Endothelial cell of umbilical vein (primary cell): Measurements from ENCODE around the gene ZBTB7C. TPM values are rescaled to one million over a fixed set of nuclear protein-coding genes. Genes with fewer than 3 reads are reported as not detected.

Experiments
- BruUV-seq: library from RNA; stranded (reverse); fragments of 400-500 nt; replicated peaks from 2 replicates; lab custom pipeline; 2021; lab: Mats Ljungman, UMichigan
- CTCF ChIA-PET: fragments of 300-600, 350-600 bp; sonication (Branson Sonifier 250); formaldehyde crosslinking; loops from one replicate; lab custom pipeline; 2021; ENCODE audit warnings: antibody characterized with exemption, inconsistent platforms; lab: Charles Lee
- POLR2A ChIA-PET: fragments of 300-600, 350-600 bp; sonication (Branson Sonifier 250); formaldehyde crosslinking; loops from one replicate; lab custom pipeline; 2021; ENCODE audit warnings: antibody characterized with exemption, inconsistent platforms; lab: Charles Lee
- DNase-seq: peaks from one replicate; pipeline ENCODE4 v3.0.0-alpha.2; 2011; ENCODE audit warnings: low read depth, low spot score
- FAIRE-seq: peaks from 2 replicates; lab custom pipeline; 2011; peaks lifted over from hg19 to GRCh38; lab: Jason Lieb, UNC
- H2AFZ ChIP-seq: 2 replicates; pipeline ENCODE4 v1.6.0; 2012; ENCODE audit warnings: low read depth, low read length, control low read depth, inconsistent platforms
- H3K27ac ChIP-seq: 2 replicates; pipeline ENCODE4 v1.5.1; 2011; ENCODE audit warnings: low read depth, mild to moderate bottlenecking, control low read depth, low read length, moderate library complexity; ENCODE audit not compliant: insufficient read depth
- H3K27me3 ChIP-seq, 2 experiments: 2 replicates each; pipeline versions ENCODE4 v1.6.0 to v1.6.1; 2011; ENCODE audit warnings: low read length in 2 of 2, mixed read lengths in 1 of 2; ENCODE audit not compliant: control insufficient read depth in 2 of 2, insufficient read depth in 2 of 2
- H3K36me3 ChIP-seq, 2 experiments: 2 replicates in 1 of 2; 3 replicates in 1 of 2; pipeline ENCODE4 v1.5.1; 2011; ENCODE audit warnings: low read length in 2 of 2, mild to moderate bottlenecking in 1 of 2, moderate library complexity in 1 of 2; ENCODE audit not compliant: control insufficient read depth in 2 of 2, insufficient read depth in 2 of 2; ENCODE audit errors: extremely low read depth in 1 of 2
- H3K4me1 ChIP-seq: 3 replicates; pipeline ENCODE4 v1.5.1; 2011; ENCODE audit warnings: mild to moderate bottlenecking, low read length; ENCODE audit not compliant: control insufficient read depth, insufficient read depth; ENCODE audit errors: extremely low read depth
- H3K4me2 ChIP-seq: 2 replicates; pipeline ENCODE4 v1.6.1; 2011; ENCODE audit warnings: low read length, control low read depth, mixed read lengths; ENCODE audit not compliant: insufficient read depth
- H3K4me3 ChIP-seq, 3 experiments: fragments of 200-600 bp in 1 of 3; sonication (generic), shearing (Covaris generic) in 1 of 3; replicated peaks in 1 of 3; 2 replicates each; pipeline ENCODE4 v1.5.1; 2011 to 2016; ENCODE audit warnings: control low read depth in 3 of 3, low read length in 3 of 3, mild to moderate bottlenecking in 2 of 3, inconsistent platforms in 1 of 3, low read depth in 1 of 3, moderate library complexity in 1 of 3; ENCODE audit not compliant: insufficient read depth in 1 of 3
- H3K79me2 ChIP-seq: 2 replicates; pipeline ENCODE4 v1.6.0; 2012; ENCODE audit warnings: low read length, inconsistent platforms; ENCODE audit not compliant: control insufficient read depth, insufficient read depth
- H3K9ac ChIP-seq: replicated peaks from 2 replicates; pipeline ENCODE3; 2011; ENCODE audit warnings: low read length, control low read depth; ENCODE audit not compliant: insufficient read depth; ENCODE audit errors: extremely low read depth
- H3K9me1 ChIP-seq: replicated peaks from 3 replicates; pipeline ENCODE4 v1.6.0; 2011; ENCODE audit warnings: mild to moderate bottlenecking, low read length; ENCODE audit not compliant: control insufficient read depth, insufficient read depth; ENCODE audit errors: extremely low read depth
- H3K9me3 ChIP-seq: replicated peaks from 2 replicates; pipeline ENCODE4 v1.5.1; 2012; ENCODE audit warnings: low read length, inconsistent platforms; ENCODE audit not compliant: control insufficient read depth, insufficient read depth
- H4K20me1 ChIP-seq: replicated peaks from 2 replicates; pipeline ENCODE3; 2011; ENCODE audit warnings: mild to moderate bottlenecking, low read length; ENCODE audit not compliant: control insufficient read depth, insufficient read depth; ENCODE audit errors: extremely low read depth
- CTCF ChIP-seq, 2 donors: IDR thresholded peaks; 1 replicate in 1 of 2; 2 replicates in 1 of 2; pipeline ENCODE4 v1.5.1; 2011; ENCODE audit warnings: low read length in 2 of 2, mild to moderate bottlenecking in 2 of 2, moderate library complexity in 2 of 2, control low read depth in 1 of 2, inconsistent platforms in 1 of 2, low read depth in 1 of 2; ENCODE audit not compliant: insufficient read depth in 1 of 2; ENCODE audit errors: extremely low read depth in 1 of 2
- EZH2 ChIP-seq: IDR thresholded peaks from 2 replicates; pipeline ENCODE4 v1.6.1; 2012; ENCODE audit warnings: borderline replicate concordance, low read depth, mild to moderate bottlenecking, moderate library complexity, low read length, inconsistent platforms; ENCODE audit not compliant: severe bottlenecking
- FOS ChIP-seq: IDR thresholded peaks from 2 replicates; pipeline ENCODE4 v1.6.1; 2011; ENCODE audit warnings: mild to moderate bottlenecking, low read length, moderate library complexity, borderline replicate concordance; ENCODE audit not compliant: insufficient read depth
- GATA2 ChIP-seq: IDR thresholded peaks from 2 replicates; pipeline ENCODE4 v1.7.0; 2011; ENCODE audit warnings: low read depth, mild to moderate bottlenecking, moderate library complexity, mixed read lengths, low read length; ENCODE audit not compliant: insufficient read length, insufficient read depth
- JUN ChIP-seq: IDR thresholded peaks from 2 replicates; pipeline ENCODE4 v1.6.1; 2011; ENCODE audit warnings: borderline replicate concordance, low read depth; ENCODE audit not compliant: insufficient read length, insufficient read depth
- MAX ChIP-seq: IDR thresholded peaks from 2 replicates; pipeline ENCODE4 v1.6.1; 2011; ENCODE audit not compliant: insufficient read depth, insufficient read length
- MYC ChIP-seq: IDR thresholded peaks from one replicate; pipeline ENCODE4 v1.6.1; 2011; ENCODE audit warnings: mild to moderate bottlenecking, low read depth, low read length
- POLR2A ChIP-seq: IDR thresholded peaks from 2 replicates; pipeline ENCODE4 v1.6.1; 2012; ENCODE audit warnings: low read depth, mild to moderate bottlenecking, control low read depth, low read length
- POLR2AphosphoS5 ChIP-seq: IDR thresholded peaks from 2 replicates; pipeline ENCODE4 v1.6.1; 2012; ENCODE audit warnings: low read depth, mild to moderate bottlenecking, control low read depth, low read length, moderate library complexity; ENCODE audit not compliant: insufficient read depth
- dilution Hi-C: fragments of 300-500 bp; cut with MboI; formaldehyde crosslinking; loops from one replicate; pipeline ENCODE4 v1.15.0; 2019; ENCODE audit warnings: low sequenced_read_pairs; ENCODE audit not compliant: extremely low pct_ligation_motif_present
- intact Hi-C: fragments of 100-400 bp; cut with micrococcal nuclease; formaldehyde crosslinking; loops from one replicate; pipeline ENCODE4 v1.10.0; 2022
- polyA plus RNA-seq, 4 experiments: library from polyadenylated mRNA; depleted of rRNA in 3 of 4; stranded (reverse) in 3 of 4; unstranded in 1 of 4; fragments of >200 nt; gene quantifications; 2 replicates each; pipeline versions ENCODE4 v1.2.1 to v1.2.3, GENCODE V29; 2011 to 2012; ENCODE audit warnings: missing spikeins in 1 of 4
- total RNA-seq: library from RNA; stranded (reverse); gene quantifications from 2 replicates; pipeline ENCODE4 v1.2.3, GENCODE V29; 2021

ZBTB7C gene
- total and polyA plus RNA-seq, 2 donors (not counting 3 experiments of a cell fraction or from before 2014, with no cell fraction given) = not detected

GRCh38 chr18:48394176-48394575 lies 15.0 kb downstream of the ZBTB7C start:
- Histone ChIP-seq H3K4me3 (no peak overlapping the region), H3K79me2 (no peaks in the 10 kb centered on the region), H3K4me1 (no peaks in the 10 kb centered on the region), H3K27me3 (peaks cover 19 to 22% of the 10 kb centered on the region in 2 experiments), H3K4me2 (no peak overlapping the region), H3K27ac (no peak overlapping the region), H4K20me1 (no peaks in the 10 kb centered on the region), H3K9me3 (no peaks in the 10 kb centered on the region), H2AFZ (no peak overlapping the region), H3K9me1 (no peaks in the 10 kb centered on the region), H3K9ac (no peak overlapping the region), H3K36me3 (no peaks in the 10 kb centered on the region)
- DNase-seq = no peak
- ChIA-PET POLR2A (no interaction called here), CTCF (no interaction called here)
- FAIRE-seq = no peak
- intact Hi-C loops (no loop called here), dilution Hi-C loops (no loop called here)
- TF ChIP-seq FOS (no peak), EZH2 (no peak), POLR2AphosphoS5 (no peak), JUN (no peak), GATA2 (no peak), MYC (no peak), POLR2A (no peak), MAX (no peak), CTCF (IDR thresholded peaks at IDR 0.05; ENCODE audit: extremely low read depth in 1 of 2, insufficient read depth in 1 of 2, low read depth in 1 of 2, low read length in 2 of 2) (no peak)
- no TSS peak for BruUV-seq
